Right kidney (tissue), 1 donor: ENCODE data around the gene SLC39A11.
"Not testable (repeated sequence)": the region's sequence is repeated elsewhere in the genome, so short reads cannot be mapped to it uniquely, and the experiment has no call there.

ENCODE experiments used
- DNase-seq: peaks from one replicate; pipeline ENCODE4 v3.0.0-alpha.2; 2016

SLC39A11 gene

GRCh38 chr17:72713701-72714100, 378.8 kb downstream of the SLC39A11 start:
- DNase-seq: no peak

GRCh38 chr17:72711521-72712310, 380.8 kb downstream of the SLC39A11 start:
- DNase-seq: no peak

GRCh38 chr17:72710834-72711233, 381.7 kb downstream of the SLC39A11 start:
- DNase-seq: no peak

GRCh38 chr17:72710202-72710601, 382.3 kb downstream of the SLC39A11 start:
- DNase-seq: no peak

GRCh38 chr17:72708682-72709081, 383.8 kb downstream of the SLC39A11 start:
- DNase-seq: not testable (repeated sequence)

- DNase-seq: no peak
These were observed 384.6 kb downstream of the SLC39A11 start for GRCh38 chr17:72707881-72708280.

GRCh38 chr17:72706396-72706981, 386.0 kb downstream of the SLC39A11 start:
- no peak for DNase-seq

GRCh38 chr17:72705905-72706395, 386.5 kb downstream of the SLC39A11 start:
- no peak for DNase-seq

- DNase-seq: no peak
These were observed 389.5 kb downstream of the SLC39A11 start for GRCh38 chr17:72702998-72703397.

GRCh38 chr17:72702136-72702735, 390.3 kb downstream of the SLC39A11 start:
- no peak for DNase-seq

- no peak for DNase-seq
These were observed 392.3 kb downstream of the SLC39A11 start for GRCh38 chr17:72700226-72700625.

- DNase-seq: no peak
These were observed 392.9 kb downstream of the SLC39A11 start for GRCh38 chr17:72699545-72699944.

- DNase-seq: no peak
These were observed 394.8 kb downstream of the SLC39A11 start for GRCh38 chr17:72697602-72698146.

GRCh38 chr17:72696721-72697120, 395.8 kb downstream of the SLC39A11 start:
- no peak for DNase-seq

GRCh38 chr17:72696156-72696555, 396.3 kb downstream of the SLC39A11 start:
- DNase-seq: no peak

GRCh38 chr17:72693956-72694355, 398.5 kb downstream of the SLC39A11 start:
- DNase-seq: no peak

GRCh38 chr17:72693151-72693878, 399.2 kb downstream of the SLC39A11 start:
- DNase-seq: no peak

- no peak for DNase-seq
These were observed 399.8 kb downstream of the SLC39A11 start for GRCh38 chr17:72692676-72693075.

- no peak for DNase-seq
These were observed 400.9 kb downstream of the SLC39A11 start for GRCh38 chr17:72691586-72691985.

GRCh38 chr17:72691017-72691416, 401.5 kb downstream of the SLC39A11 start:
- no peak for DNase-seq

- DNase-seq: no peak
These were observed 404.6 kb downstream of the SLC39A11 start for GRCh38 chr17:72687886-72688285.

- no peak for DNase-seq
These were observed 408.0 kb downstream of the SLC39A11 start for GRCh38 chr17:72684405-72685020.
